GM12872 (cell line): ENCODE results near the gene IFT80.

ENCODE experiments used
- TF ChIP-seq, protein P1 (sequence below): IDR thresholded peaks from 3 replicates; pipeline ENCODE4 v1.5.1; 2011; ENCODE audit warnings: low read depth, mild to moderate bottlenecking, low read length, moderate library complexity; ENCODE audit not compliant: insufficient read depth

IFT80 gene

GRCh38 chr3:160384639-160385318 lies 14.2 kb downstream of the IFT80 start:
- TF ChIP-seq, protein P1, sequence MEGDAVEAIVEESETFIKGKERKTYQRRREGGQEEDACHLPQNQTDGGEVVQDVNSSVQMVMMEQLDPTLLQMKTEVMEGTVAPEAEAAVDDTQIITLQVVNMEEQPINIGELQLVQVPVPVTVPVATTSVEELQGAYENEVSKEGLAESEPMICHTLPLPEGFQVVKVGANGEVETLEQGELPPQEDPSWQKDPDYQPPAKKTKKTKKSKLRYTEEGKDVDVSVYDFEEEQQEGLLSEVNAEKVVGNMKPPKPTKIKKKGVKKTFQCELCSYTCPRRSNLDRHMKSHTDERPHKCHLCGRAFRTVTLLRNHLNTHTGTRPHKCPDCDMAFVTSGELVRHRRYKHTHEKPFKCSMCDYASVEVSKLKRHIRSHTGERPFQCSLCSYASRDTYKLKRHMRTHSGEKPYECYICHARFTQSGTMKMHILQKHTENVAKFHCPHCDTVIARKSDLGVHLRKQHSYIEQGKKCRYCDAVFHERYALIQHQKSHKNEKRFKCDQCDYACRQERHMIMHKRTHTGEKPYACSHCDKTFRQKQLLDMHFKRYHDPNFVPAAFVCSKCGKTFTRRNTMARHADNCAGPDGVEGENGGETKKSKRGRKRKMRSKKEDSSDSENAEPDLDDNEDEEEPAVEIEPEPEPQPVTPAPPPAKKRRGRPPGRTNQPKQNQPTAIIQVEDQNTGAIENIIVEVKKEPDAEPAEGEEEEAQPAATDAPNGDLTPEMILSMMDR, result no peak

- TF ChIP-seq, protein P1, result no peak
These were observed 17.6 kb downstream of the IFT80 start for GRCh38 chr3:160381470-160381869.

GRCh38 chr3:160379628-160380214 lies 19.3 kb downstream of the IFT80 start:
- TF ChIP-seq, protein P1, result no peak

GRCh38 chr3:160378331-160379109 lies 20.5 kb downstream of the IFT80 start:
- TF ChIP-seq, protein P1, result no peak

DNA sequence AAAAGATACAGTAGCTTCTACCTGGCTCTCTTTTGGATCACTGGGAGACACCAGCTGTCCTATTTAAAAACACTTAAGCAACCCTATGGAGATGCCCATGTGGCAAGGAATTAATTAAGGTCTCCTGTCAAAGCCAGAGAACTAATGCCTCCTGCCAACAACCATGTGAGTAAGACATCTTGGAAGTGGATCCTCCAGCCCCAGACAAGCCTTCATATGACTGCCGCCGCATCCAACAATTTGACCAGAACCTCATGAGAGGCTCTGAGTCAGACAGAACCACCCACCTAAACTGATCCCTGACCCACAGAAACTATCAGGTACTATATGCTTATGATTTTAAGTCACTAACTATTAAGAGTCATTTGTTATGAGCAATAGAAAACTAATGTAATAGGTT lies 22.3 kb downstream of the IFT80 start:
- TF ChIP-seq, protein P1, result no peak

GRCh38 chr3:160374925-160375324 lies 24.1 kb downstream of the IFT80 start:
- TF ChIP-seq, protein P1, result no peak

DNA sequence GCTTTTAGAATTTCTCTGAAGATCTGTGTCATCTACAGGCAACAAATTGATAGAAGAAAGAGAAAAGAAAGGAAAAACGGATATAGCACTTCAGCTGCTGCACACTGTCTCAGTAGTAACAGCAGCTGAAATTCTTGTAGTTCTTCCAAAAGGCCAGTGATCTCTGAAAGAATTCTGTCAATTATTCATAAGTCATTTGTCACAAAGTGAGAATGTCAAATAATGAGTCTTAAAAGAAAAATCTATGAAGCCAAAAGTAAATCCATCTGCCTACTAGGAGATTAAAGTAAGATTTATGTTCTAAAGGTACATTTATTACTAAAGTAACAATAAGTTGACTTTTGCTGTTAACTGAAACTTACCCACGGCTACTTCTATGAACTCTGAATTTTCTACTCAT lies 24.6 kb downstream of the IFT80 start:
- TF ChIP-seq, protein P1, result no peak
